HEK293 (cell line): ENCODE measurements around the gene AATK.

Experiments used
- SETDB1 ChIP-seq: IDR thresholded peaks from one replicate; pipeline ENCODE4 v1.6.1; 2017; ENCODE audit warnings: mild to moderate bottlenecking, low read length, moderate library complexity, mixed read lengths; ENCODE audit not compliant: insufficient read length
- ZNF184 ChIP-seq: fragments of 450-650 bp; IDR thresholded peaks from 2 replicates; pipeline ENCODE4 v1.5.1; 2018; ENCODE audit warnings: missing biosample characterization, mild to moderate bottlenecking, missing genetic modification characterization
- ZNF248 ChIP-seq: fragments of 450-650 bp; formaldehyde crosslinking; IDR thresholded peaks from 2 replicates; pipeline ENCODE4 v1.5.1; 2017; ENCODE audit warnings: missing biosample characterization, missing genetic modification characterization

GRCh38 chr17:81160747-81161453, 5.1 kb downstream of the AATK start:
- no peak for TF ChIP-seq ZNF184 (tag by site-specific recombination)
- no peak for TF ChIP-seq ZNF248 (tag by site-specific recombination)
- no peak for TF ChIP-seq SETDB1
